OCI-LY1 (cell line): ENCODE measurements around the gene LRRC73.

ENCODE experiments used
- CTCF ChIP-seq: fragments of 200-600 bp; sonication (generic), shearing (Covaris generic); IDR thresholded peaks from 2 replicates; pipeline ENCODE4 v1.5.1; 2017; ENCODE audit warnings: mild to moderate bottlenecking, antibody characterized with exemption, low read length, moderate library complexity, mixed read lengths
- EZH2 ChIP-seq: fragments of 200-600 bp; sonication (generic), shearing (Covaris generic); IDR thresholded peaks from 2 replicates; pipeline ENCODE4 v1.8.0; 2017; ENCODE audit warnings: borderline replicate concordance, mixed run types, mild to moderate bottlenecking, antibody characterized with exemption, low read length, moderate library complexity, mixed read lengths

GRCh38 chr6:43492673-43493072, 17.5 kb downstream of the LRRC73 start:
- TF ChIP-seq CTCF (no peak), EZH2 (no peak)
